GM19239 (cell line): ENCODE data around the gene WDR7.

Experiments
- DNase-seq: peaks from one replicate; pipeline ENCODE4 v3.0.0; 2011; ENCODE audit warnings: low spot score; ENCODE audit not compliant: insufficient read length
- FAIRE-seq: peaks from 2 replicates; lab custom pipeline; 2011; peaks lifted over from hg19 to GRCh38; lab: Jason Lieb, UNC

The WDR7 gene

GRCh38 chr18:56974141-56974540 is 323.0 kb downstream of the WDR7 start:
- no peak for FAIRE-seq
- DNase-seq, result no peak

- DNase-seq (no peak), FAIRE-seq (no peak)
These were observed 324.1 kb downstream of the WDR7 start for GRCh38 chr18:56975276-56975675.

- FAIRE-seq (no peak), DNase-seq (no peak)
These were observed 326.1 kb downstream of the WDR7 start for GRCh38 chr18:56977309-56977708.

GRCh38 chr18:56977771-56978170 is 326.6 kb downstream of the WDR7 start:
- FAIRE-seq (no peak), DNase-seq (no peak)

- DNase-seq, result no peak
- FAIRE-seq, result no peak
These were observed 329.0 kb downstream of the WDR7 start for GRCh38 chr18:56980151-56980550.

GRCh38 chr18:56982766-56983165 is 331.6 kb downstream of the WDR7 start:
- DNase-seq, result no peak
- peak; percentile 57 for FAIRE-seq

- no peak for FAIRE-seq
These were observed 332.3 kb downstream of the WDR7 start for GRCh38 chr18:56983275-56983992.

GRCh38 chr18:56984731-56985130 is 333.6 kb downstream of the WDR7 start:
- no peak for FAIRE-seq
- DNase-seq, result no peak

More at GRCh38 chr18:56983275-56983992, 332.3 kb downstream of the WDR7 start:
- no peak for DNase-seq

- no peak for DNase-seq
- FAIRE-seq, result no peak
These were observed 335.7 kb downstream of the WDR7 start for GRCh38 chr18:56986829-56987228.

GRCh38 chr18:56987236-56987635 is 336.1 kb downstream of the WDR7 start:
- no peak for DNase-seq
- FAIRE-seq, result no peak

GRCh38 chr18:56988022-56988421 is 336.9 kb downstream of the WDR7 start:
- DNase-seq, result no peak

GRCh38 chr18:56990678-56991077 is 339.5 kb downstream of the WDR7 start:
- FAIRE-seq (no peak), DNase-seq (no peak)

More at GRCh38 chr18:56988022-56988421, 336.9 kb downstream of the WDR7 start:
- FAIRE-seq, result no peak

- DNase-seq, result no peak
- FAIRE-seq, result no peak
These were observed 341.6 kb downstream of the WDR7 start for GRCh38 chr18:56992777-56993176.

GRCh38 chr18:56995579-56996188 is 344.5 kb downstream of the WDR7 start:
- FAIRE-seq (no peak), DNase-seq (no peak)

GRCh38 chr18:56997200-56997599 is 346.0 kb downstream of the WDR7 start:
- DNase-seq, result no peak
- FAIRE-seq, result peak; percentile 33

- DNase-seq, result no peak
- FAIRE-seq, result no peak
These were observed 348.7 kb downstream of the WDR7 start for GRCh38 chr18:56999823-57000222.

GRCh38 chr18:57002627-57003026 is 351.5 kb downstream of the WDR7 start:
- FAIRE-seq (peak; percentile 53), DNase-seq (no peak)

GRCh38 chr18:57003342-57003741 is 352.2 kb downstream of the WDR7 start:
- no peak for FAIRE-seq

GRCh38 chr18:57004366-57005121 is 353.4 kb downstream of the WDR7 start:
- FAIRE-seq, result peak; percentile 94
- peak; percentile 30 for DNase-seq

More at GRCh38 chr18:57003342-57003741, 352.2 kb downstream of the WDR7 start:
- DNase-seq, result no peak

GRCh38 chr18:57008001-57008686 is 357.0 kb downstream of the WDR7 start:
- DNase-seq (no peak), FAIRE-seq (peak; percentile 48)
